Measurements from ENCODE around the gene CIROP. TPM values are rescaled to one million over a fixed set of nuclear protein-coding genes. Genes with fewer than 3 reads are reported as not detected.

CIROP gene
- total RNA-seq, 1 experiment from 2014 or later: not detected

- DNase-seq: no peak
- Mint-ChIP-seq H3K36me3 (ENCODE audit: insufficient read depth in 1 of 3, low read depth in 3 of 3) (peaks cover 37 to 62% (median 60%) of the 10 kb centered on the region in 3 experiments; a peak in 6 of 7 replicates), H3K4me1 (peaks cover 7 to 13% of the 10 kb centered on the region in 2 experiments), H3K27me3 (ENCODE audit: low read depth) (no peaks in the 10 kb centered on the region), H3K4me3 (no peak overlapping the region), H3K27ac (no peak overlapping the region), H3K9me3 (no peaks in the 10 kb centered on the region)
- H2BK20ac ChIP-seq (ENCODE audit: low read depth, low read length, poor library complexity, severe bottlenecking): no peak overlapping the region
- H3K4ac ChIP-seq (ENCODE audit: low read depth, low read length): no peak overlapping the region
- H3K9ac ChIP-seq (ENCODE audit: extremely low read depth, insufficient read length, low read length): no peak overlapping the region
- H3K79me2 ChIP-seq (ENCODE audit: insufficient read depth, low read length): peaks cover 16% of the 10 kb centered on the region
- no peak overlapping the region for H3K4me2 ChIP-seq (ENCODE audit: insufficient read depth, insufficient read length, low read length)
- no peak overlapping the region for H3K18ac ChIP-seq (ENCODE audit: insufficient read length, low read depth, low read length)
- no peaks in the 10 kb centered on the region for H4K20me1 ChIP-seq (ENCODE audit: control insufficient read depth, insufficient read depth, insufficient read length)
- no peak overlapping the region for H3K56ac ChIP-seq (ENCODE audit: insufficient read length, low read depth, low read length)
- H3T11ph ChIP-seq (ENCODE audit: low read length): no peak overlapping the region
- no peak overlapping the region for H4K8ac ChIP-seq (replicated peaks; ENCODE audit: insufficient read length, low read depth, low read length)
- TF ChIP-seq CTCF (conservative IDR thresholded peaks at IDR 0.05): no peak
- H3K9me3 ChIP-seq (ENCODE audit: control insufficient read depth, low read depth, low read length): no peaks in the 10 kb centered on the region
- H3K79me1 ChIP-seq (ENCODE audit: insufficient read depth, low read depth, low read length, poor library complexity, severe bottlenecking): peaks cover 3% of the 10 kb centered on the region
- no peak overlapping the region for H2BK12ac ChIP-seq (ENCODE audit: insufficient read length, low read depth, low read length)
- no peak overlapping the region for H4K91ac ChIP-seq (ENCODE audit: insufficient read length, low read depth, low read length)
- peaks cover 6% of the 10 kb centered on the region for H3K23me2 ChIP-seq (ENCODE audit: insufficient read length, low read depth, low read length, poor library complexity, severe bottlenecking)
- H3K4me1 ChIP-seq (ENCODE audit: insufficient read depth, low read length): peaks cover 2% of the 10 kb centered on the region; the same call in 1 of the 2 replicates
- no CpG with 5 or more reads among the region's 12 CpGs for WGBS (ENCODE audit: extremely low coverage, insufficient read length, low lambda C conversion rate)
- no peak overlapping the region for H3K27ac ChIP-seq (ENCODE audit: insufficient read length, low read depth, low read length)
- no peak overlapping the region for H2BK120ac ChIP-seq (ENCODE audit: low read depth, low read length, poor library complexity, severe bottlenecking)
- H4K5ac ChIP-seq (ENCODE audit: insufficient read length, low read depth, low read length): no peak overlapping the region
- no peak overlapping the region for H3K23ac ChIP-seq (ENCODE audit: insufficient read length, low read depth, low read length)
- H2BK5ac ChIP-seq (ENCODE audit: insufficient read length, low read length): no peak overlapping the region
- H2AK5ac ChIP-seq (ENCODE audit: insufficient read length, low read length): no peak overlapping the region
- no peak overlapping the region for H3K14ac ChIP-seq (ENCODE audit: insufficient read depth, low read length)
- H3K27me3 ChIP-seq (ENCODE audit: insufficient read depth, low read length): no peaks in the 10 kb centered on the region
- H2BK15ac ChIP-seq (ENCODE audit: low read depth, low read length): no peak overlapping the region
- no peak overlapping the region for H2AFZ ChIP-seq (ENCODE audit: low read length)
Measured at GRCh38 chr14:23091294-23092225, 13.2 kb downstream of the CIROP start.

Data from H9 (cell line).